MCF 10A (cell line): ENCODE results near the gene P4HA1. TPM values are rescaled to one million over a fixed set of nuclear protein-coding genes. Genes with fewer than 3 reads are reported as not detected.
"Not testable (repeated sequence)": the region's sequence is repeated elsewhere in the genome, so short reads cannot be mapped to it uniquely, and the experiment has no call there.

ENCODE experiments used
- BruUV-seq: library from RNA; stranded (reverse); fragments of 400-500 nt; replicated peaks from 2 replicates; lab custom pipeline; 2021; lab: Mats Ljungman, UMichigan
- CTCF ChIA-PET: fragments of 300-600 bp; sonication (Branson Sonifier 250); formaldehyde crosslinking; extraction: SDS; loops from one replicate; lab custom pipeline; 2021; ENCODE audit warnings: antibody characterized with exemption, inconsistent platforms; lab: Yijun Ruan, JAX
- POLR2A ChIA-PET: fragments of 300-600, 350-650 bp; sonication (Branson Sonifier 250); formaldehyde crosslinking; extraction: SDS; loops from one replicate; lab custom pipeline; 2020; ENCODE audit warnings: antibody characterized with exemption, inconsistent platforms; lab: Yijun Ruan, JAX
- DNase-seq: peaks from one replicate; pipeline ENCODE4 v3.0.0-alpha.2; 2018; ENCODE audit not compliant: unreplicated experiment
- H3K27ac Mint-ChIP-seq: one replicate; pipeline ENCODE4 v1.8.0; 2022; ENCODE audit warnings: mild to moderate bottlenecking, low read depth, mixed read lengths; ENCODE audit not compliant: unreplicated experiment
- H3K27me3 Mint-ChIP-seq: one replicate; pipeline ENCODE4 v1.8.0; 2022; ENCODE audit warnings: mixed read lengths; ENCODE audit not compliant: insufficient read depth, unreplicated experiment
- H3K36me3 Mint-ChIP-seq: one replicate; pipeline ENCODE4 v1.8.0; 2022; ENCODE audit warnings: mild to moderate bottlenecking, moderate library complexity, mixed read lengths; ENCODE audit not compliant: insufficient read depth, unreplicated experiment
- H3K4me1 Mint-ChIP-seq: one replicate; pipeline ENCODE4 v1.8.0; 2022; ENCODE audit warnings: mixed read lengths; ENCODE audit not compliant: insufficient read depth, unreplicated experiment
- H3K4me3 Mint-ChIP-seq: one replicate; pipeline ENCODE4 v1.8.0; 2022; ENCODE audit warnings: mild to moderate bottlenecking, moderate library complexity, mixed read lengths; ENCODE audit not compliant: unreplicated experiment
- H3K9me3 Mint-ChIP-seq: one replicate; pipeline ENCODE4 v1.8.0; 2022; ENCODE audit warnings: mixed read lengths; ENCODE audit not compliant: unreplicated experiment
- CTCF ChIP-seq: fragments of 200-600 bp; IDR thresholded peaks from one replicate; pipeline ENCODE4 v1.8.0; 2022; ENCODE audit warnings: antibody characterized with exemption, mild to moderate bottlenecking; ENCODE audit not compliant: unreplicated experiment
- intact Hi-C: fragments of 100-400 bp; cut with micrococcal nuclease; formaldehyde crosslinking; loops from 2 replicates; pipeline ENCODE4 v1.14.1; 2022
- total RNA-seq: library from RNA; stranded (reverse); gene quantifications from 2 replicates; pipeline ENCODE4 v1.2.3, GENCODE V29; 2022

Gene P4HA1
- total RNA-seq, 1 experiment from 2014 or later: 23.9 TPM

GRCh38 chr10:73116017-73116416, 19.4 kb upstream of the P4HA1 start:
- no peak for TF ChIP-seq CTCF
- intact Hi-C loops: no loop called here
- Mint-ChIP-seq H3K4me1 (peaks cover 12% of the 10 kb centered on the region), H3K9me3 (no peaks in the 10 kb centered on the region), H3K4me3 (no peak overlapping the region), H3K27ac (no peak overlapping the region), H3K27me3 (no peaks in the 10 kb centered on the region), H3K36me3 (peaks cover 5% of the 10 kb centered on the region)
- CTCF ChIA-PET: interaction anchor here (0.8 to 1.1 kb wide), 2 partner anchors 20 to 43 kb away, joined by 3 to 5 read pairs; no protein-coding TSS in a partner anchor
- DNase-seq: no peak
- POLR2A ChIA-PET: interaction anchor here (0.5 to 7.8 kb wide), 2 partner anchors 20 to 1244 kb away, joined by 3 to 64 read pairs; partner anchors contain the start of gene P4HA1
- no TSS peak for BruUV-seq

- Mint-ChIP-seq H3K27me3 (no peaks in the 10 kb centered on the region), H3K4me3 (no peak overlapping the region), H3K27ac (peak overlapping the region; percentile 61), H3K36me3 (peaks cover 4% of the 10 kb centered on the region), H3K9me3 (no peaks in the 10 kb centered on the region), H3K4me1 (peaks cover 12% of the 10 kb centered on the region)
- DNase-seq: peak; percentile 48
- no peak for TF ChIP-seq CTCF
- ChIA-PET CTCF (interaction anchor here (0.7 to 1.3 kb wide), 3 partner anchors 17 to 1882 kb away, joined by 3 to 5 read pairs (median 4); partner anchors contain the start of gene P4HA1), POLR2A (interaction anchor here (0.7 to 7.8 kb wide), 6 partner anchors 15 to 777 kb away, joined by 3 to 64 read pairs (median 4); partner anchors contain the start of gene P4HA1)
- no TSS peak for BruUV-seq
- intact Hi-C loops: no loop called here
These were observed 16.9 kb upstream of the P4HA1 start for GRCh38 chr10:73113551-73113950.

GRCh38 chr10:73112032-73112431, 15.4 kb upstream of the P4HA1 start:
- H3K27ac Mint-ChIP-seq, H3K4me1 Mint-ChIP-seq: not testable (repeated sequence)

GRCh38 chr10:73110345-73110849, 13.7 kb upstream of the P4HA1 start, which contains the start of gene NUDT13:
Gene NUDT13, plus strand, starts transcription at chr10:73110455. Its CDS starts 3,911 bp downstream, at chr10:73114366.
- Mint-ChIP-seq H3K27me3 (no peaks in the 10 kb centered on the region), H3K4me1 (peaks cover 6% of the 10 kb centered on the region), H3K9me3 (no peaks in the 10 kb centered on the region), H3K4me3 (peak within 1 kb of the TSS; percentile 78), H3K27ac (peak within 1 kb of the TSS; percentile 93), H3K36me3 (peaks cover 17% of the 10 kb centered on the region)
- ChIA-PET POLR2A (interaction anchor here (0.6 to 5.9 kb wide), 24 partner anchors 8 to 1147 kb away, joined by 3 to 200 read pairs (median 4); partner anchors contain the start of genes DNAJB12, DNAJC9, FAM149B1 and MRPS16), CTCF (interaction anchor here (0.6 to 2.8 kb wide), 6 partner anchors 10 to 448 kb away, joined by 3 to 32 read pairs (median 4); partner anchors contain the start of gene P4HA1)
- BruUV-seq: no TSS peak
- DNase-seq: peak; percentile 67
- TF ChIP-seq CTCF: no peak
- intact Hi-C loops: loop anchor here (2.0 kb wide), 1 partner anchor 14 kb away; the partner anchor contains the start of gene P4HA1

More at GRCh38 chr10:73112032-73112431, 15.4 kb upstream of the P4HA1 start:
- H3K4me3 Mint-ChIP-seq, H3K36me3 Mint-ChIP-seq, H3K27me3 Mint-ChIP-seq, intact Hi-C loops, DNase-seq, H3K9me3 Mint-ChIP-seq, BruUV-seq: not testable (repeated sequence)
- CTCF ChIA-PET: interaction anchor here (1.0 to 2.8 kb wide), 2 partner anchors 16 to 47 kb away, joined by 4 to 32 read pairs; partner anchors contain the start of gene P4HA1
- POLR2A ChIA-PET: interaction anchor here (0.5 to 5.9 kb wide), 17 partner anchors 13 to 837 kb away, joined by 3 to 200 read pairs (median 5); partner anchors contain the start of genes FAM149B1, MRPS16 and P4HA1

- DNase-seq, H3K4me1 Mint-ChIP-seq, intact Hi-C loops, BruUV-seq, H3K4me3 Mint-ChIP-seq, H3K9me3 Mint-ChIP-seq, H3K27ac Mint-ChIP-seq, H3K27me3 Mint-ChIP-seq: not testable (repeated sequence)
- ChIA-PET POLR2A (interaction anchor here (0.5 to 5.9 kb wide), 2 partner anchors 12 to 37 kb away, joined by 3 to 200 read pairs; partner anchors contain the start of gene P4HA1), CTCF (interaction anchor here (1.0 to 1.2 kb wide), 2 partner anchors 9 to 12 kb away, joined by 3 to 5 read pairs; partner anchors contain the start of gene P4HA1)
- peaks cover 17% of the 10 kb centered on the region for H3K36me3 Mint-ChIP-seq
These were observed 12.6 kb upstream of the P4HA1 start for GRCh38 chr10:73109248-73109652.
